Measurements from ENCODE around the gene CNIH4.
"Not testable (repeated sequence)": the region's sequence is repeated elsewhere in the genome, so short reads cannot be mapped to it uniquely, and the experiment has no call there.

DNA sequence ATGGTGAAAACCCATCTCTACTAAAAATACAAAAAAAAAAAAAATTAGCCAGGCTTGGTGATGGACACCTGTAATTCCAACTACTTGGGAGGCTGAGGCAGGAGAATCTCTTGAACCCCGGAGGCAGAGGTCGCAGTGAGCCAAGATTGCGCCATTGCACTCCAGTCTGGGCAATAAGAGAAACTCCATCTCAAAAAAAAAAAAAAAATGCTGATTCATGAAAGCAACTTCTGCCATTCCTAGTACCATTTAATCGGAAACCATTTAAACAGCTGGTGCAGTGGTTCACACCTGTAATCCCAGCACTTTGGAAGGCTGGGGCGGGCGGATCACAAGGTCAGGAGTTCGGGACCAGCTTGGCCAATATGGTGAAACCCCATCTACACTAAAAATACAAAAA, 72.0 kb downstream of the CNIH4 start:
- TF ChIP-seq, protein P1, sequence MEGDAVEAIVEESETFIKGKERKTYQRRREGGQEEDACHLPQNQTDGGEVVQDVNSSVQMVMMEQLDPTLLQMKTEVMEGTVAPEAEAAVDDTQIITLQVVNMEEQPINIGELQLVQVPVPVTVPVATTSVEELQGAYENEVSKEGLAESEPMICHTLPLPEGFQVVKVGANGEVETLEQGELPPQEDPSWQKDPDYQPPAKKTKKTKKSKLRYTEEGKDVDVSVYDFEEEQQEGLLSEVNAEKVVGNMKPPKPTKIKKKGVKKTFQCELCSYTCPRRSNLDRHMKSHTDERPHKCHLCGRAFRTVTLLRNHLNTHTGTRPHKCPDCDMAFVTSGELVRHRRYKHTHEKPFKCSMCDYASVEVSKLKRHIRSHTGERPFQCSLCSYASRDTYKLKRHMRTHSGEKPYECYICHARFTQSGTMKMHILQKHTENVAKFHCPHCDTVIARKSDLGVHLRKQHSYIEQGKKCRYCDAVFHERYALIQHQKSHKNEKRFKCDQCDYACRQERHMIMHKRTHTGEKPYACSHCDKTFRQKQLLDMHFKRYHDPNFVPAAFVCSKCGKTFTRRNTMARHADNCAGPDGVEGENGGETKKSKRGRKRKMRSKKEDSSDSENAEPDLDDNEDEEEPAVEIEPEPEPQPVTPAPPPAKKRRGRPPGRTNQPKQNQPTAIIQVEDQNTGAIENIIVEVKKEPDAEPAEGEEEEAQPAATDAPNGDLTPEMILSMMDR (IDR thresholded peaks at IDR 0.05; ENCODE audit: insufficient read depth, low read length): not testable (repeated sequence)
- not testable (repeated sequence) for TF ChIP-seq GABPA (IDR thresholded peaks at IDR 0.05; ENCODE audit: low read depth)
- TF ChIP-seq, protein P2, sequence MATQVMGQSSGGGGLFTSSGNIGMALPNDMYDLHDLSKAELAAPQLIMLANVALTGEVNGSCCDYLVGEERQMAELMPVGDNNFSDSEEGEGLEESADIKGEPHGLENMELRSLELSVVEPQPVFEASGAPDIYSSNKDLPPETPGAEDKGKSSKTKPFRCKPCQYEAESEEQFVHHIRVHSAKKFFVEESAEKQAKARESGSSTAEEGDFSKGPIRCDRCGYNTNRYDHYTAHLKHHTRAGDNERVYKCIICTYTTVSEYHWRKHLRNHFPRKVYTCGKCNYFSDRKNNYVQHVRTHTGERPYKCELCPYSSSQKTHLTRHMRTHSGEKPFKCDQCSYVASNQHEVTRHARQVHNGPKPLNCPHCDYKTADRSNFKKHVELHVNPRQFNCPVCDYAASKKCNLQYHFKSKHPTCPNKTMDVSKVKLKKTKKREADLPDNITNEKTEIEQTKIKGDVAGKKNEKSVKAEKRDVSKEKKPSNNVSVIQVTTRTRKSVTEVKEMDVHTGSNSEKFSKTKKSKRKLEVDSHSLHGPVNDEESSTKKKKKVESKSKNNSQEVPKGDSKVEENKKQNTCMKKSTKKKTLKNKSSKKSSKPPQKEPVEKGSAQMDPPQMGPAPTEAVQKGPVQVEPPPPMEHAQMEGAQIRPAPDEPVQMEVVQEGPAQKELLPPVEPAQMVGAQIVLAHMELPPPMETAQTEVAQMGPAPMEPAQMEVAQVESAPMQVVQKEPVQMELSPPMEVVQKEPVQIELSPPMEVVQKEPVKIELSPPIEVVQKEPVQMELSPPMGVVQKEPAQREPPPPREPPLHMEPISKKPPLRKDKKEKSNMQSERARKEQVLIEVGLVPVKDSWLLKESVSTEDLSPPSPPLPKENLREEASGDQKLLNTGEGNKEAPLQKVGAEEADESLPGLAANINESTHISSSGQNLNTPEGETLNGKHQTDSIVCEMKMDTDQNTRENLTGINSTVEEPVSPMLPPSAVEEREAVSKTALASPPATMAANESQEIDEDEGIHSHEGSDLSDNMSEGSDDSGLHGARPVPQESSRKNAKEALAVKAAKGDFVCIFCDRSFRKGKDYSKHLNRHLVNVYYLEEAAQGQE (IDR thresholded peaks at IDR 0.05; ENCODE audit: insufficient replicate concordance, low read depth): not testable (repeated sequence)

Data from HL-60 (cell line).